GM21367 (cell line): Measurements from ENCODE around the gene HDHD2.
A peak's percentile ranks its signal among the peaks of the same experiment; 100 is the strongest.
"Not testable (repeated sequence)": the region's sequence is repeated elsewhere in the genome, so short reads cannot be mapped to it uniquely, and the experiment has no call there.

Experiments
- ATAC-seq: cut with Tn5 transposase; IDR thresholded peaks from one replicate; pipeline ENCODE4 v1.9.1; 2021; ENCODE audit not compliant: unreplicated experiment

The HDHD2 gene

DNA sequence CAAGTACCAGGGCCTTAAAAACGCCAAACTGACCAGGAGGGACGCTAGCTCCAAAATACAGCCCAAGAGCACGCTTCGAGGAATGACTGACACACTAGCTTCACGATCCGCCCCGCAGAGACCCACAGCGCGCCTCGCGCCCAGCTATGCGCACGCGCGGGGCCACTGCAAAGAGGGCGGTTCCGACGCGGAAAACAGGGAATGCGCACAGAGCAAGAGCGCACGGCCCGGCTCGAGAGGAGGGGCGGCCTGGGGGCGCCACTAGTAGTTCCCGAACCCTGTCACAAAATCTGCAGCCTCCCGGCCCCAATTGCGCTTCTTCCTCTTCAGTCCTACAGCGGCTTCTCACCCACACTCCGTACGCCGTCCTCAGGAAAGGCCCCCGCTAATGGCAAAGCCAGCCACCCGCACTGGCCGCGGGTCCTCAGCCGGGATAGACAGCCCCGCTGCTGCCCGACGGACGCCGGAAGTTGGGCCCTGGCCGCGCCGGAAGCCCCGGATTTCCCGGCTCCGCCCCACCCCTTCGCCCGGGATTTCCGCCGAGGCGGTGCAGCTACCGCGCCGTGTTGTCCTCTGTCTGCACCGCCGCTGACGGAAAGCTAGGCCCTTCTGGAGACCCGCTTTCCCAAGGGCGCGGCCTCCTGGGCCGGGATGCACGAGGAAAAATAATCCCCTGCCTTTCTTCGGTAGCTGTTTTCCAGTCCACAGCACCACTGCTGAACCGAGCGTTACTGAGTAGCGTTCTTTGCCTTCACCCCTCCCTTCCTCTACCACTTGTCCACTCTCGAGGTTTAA is at the start of gene HDHD2:
Gene HDHD2, minus strand, starts transcription at position 472 of the 795 bp plus-strand sequence. CDS start 14,061 bp downstream, outside the sequence.
- peak; percentile 83 for ATAC-seq

DNA sequence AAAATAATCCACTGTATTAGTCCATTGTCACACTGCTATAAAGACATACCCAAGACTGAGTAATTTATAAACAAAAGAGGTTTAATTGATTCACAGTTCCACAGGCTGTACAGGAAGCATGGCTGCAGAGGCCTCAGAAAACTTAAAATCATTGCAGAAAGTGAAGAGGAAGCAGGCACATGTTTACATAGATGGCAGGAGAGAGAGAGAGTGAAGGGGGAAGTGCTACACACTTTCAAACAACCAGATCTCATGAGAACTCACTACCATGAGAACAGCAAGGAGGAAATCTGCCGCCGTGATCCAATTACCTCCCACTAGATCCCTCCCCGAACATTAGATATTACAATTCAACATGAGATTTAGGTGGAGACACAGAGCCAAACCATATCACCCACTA is 45.7 kb upstream of the HDHD2 start:
- ATAC-seq, result not testable (repeated sequence)

DNA sequence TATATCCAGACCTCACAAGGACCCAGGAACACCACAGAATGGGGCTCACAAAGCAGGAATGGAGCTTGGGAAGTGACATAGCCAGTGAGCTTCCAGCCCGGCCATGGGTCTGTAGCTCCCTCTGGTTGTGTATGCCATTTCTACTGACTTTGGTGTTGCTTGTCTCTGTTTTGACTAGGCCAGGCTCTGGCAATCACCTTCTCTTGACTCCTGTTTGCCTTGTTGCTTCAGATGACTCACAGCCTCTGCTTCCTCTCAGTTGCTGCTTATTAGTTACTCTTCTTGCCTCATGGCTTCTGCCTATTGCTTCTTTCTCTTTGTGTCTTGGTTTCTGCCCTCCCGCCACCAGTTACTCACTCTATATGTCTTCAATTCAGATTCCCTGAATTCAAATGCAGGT is 41.7 kb upstream of the HDHD2 start:
- ATAC-seq, result no peak

GRCh38 chr18:47187721-47188120 is 37.4 kb upstream of the HDHD2 start:
- ATAC-seq, result no peak

- ATAC-seq, result no peak
Observed at GRCh38 chr18:47184419-47185050, 34.2 kb upstream of the HDHD2 start.

GRCh38 chr18:47182156-47182555 is 31.9 kb upstream of the HDHD2 start:
- ATAC-seq, result not testable (repeated sequence)

DNA sequence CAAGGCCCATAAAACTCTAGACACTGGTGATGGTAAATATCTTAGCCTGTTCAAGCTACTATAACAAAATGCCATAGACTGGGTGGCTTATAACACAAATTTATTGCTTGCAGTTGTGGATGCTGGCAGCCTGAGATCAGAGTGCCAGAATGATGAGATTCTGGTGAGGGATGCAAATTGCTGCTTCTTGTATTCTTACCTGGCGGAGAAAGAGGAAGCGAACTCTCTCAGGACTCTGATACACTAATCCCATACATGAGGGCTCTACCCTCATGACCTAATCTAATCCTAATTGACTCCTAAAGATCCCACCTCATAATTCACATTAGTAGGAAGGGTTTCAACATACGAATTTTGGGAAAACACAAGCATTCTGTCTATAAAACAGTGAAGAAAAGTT is 30.5 kb upstream of the HDHD2 start:
- no peak for ATAC-seq

DNA sequence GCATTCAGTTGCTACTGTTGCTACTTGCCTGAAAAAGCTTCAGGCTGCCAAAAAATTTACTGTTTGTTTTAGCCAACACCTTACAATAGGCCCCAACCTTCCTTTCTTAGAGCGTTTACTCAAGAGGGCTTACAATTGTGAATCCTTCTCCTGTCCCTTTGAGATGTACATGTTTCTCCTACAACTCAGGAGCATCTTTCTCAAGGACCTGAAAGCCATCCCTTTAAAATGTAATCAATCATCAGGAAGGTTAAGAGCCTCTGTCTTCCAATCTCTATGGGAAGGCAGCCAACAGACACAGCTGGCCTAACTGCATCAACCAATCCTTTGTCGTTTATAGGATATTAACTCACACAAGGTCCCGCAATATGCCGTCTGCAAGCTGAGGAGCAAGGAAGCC is 29.2 kb upstream of the HDHD2 start:
- ATAC-seq, result no peak

- peak; percentile 88 for ATAC-seq
Observed at GRCh38 chr18:47175898-47176575, 25.7 kb upstream of the HDHD2 start, which contains the start of gene IER3IP1. Gene IER3IP1, minus strand, starts transcription at chr18:47176364. Its CDS starts 87 bp downstream, at chr18:47176277.

GRCh38 chr18:47175283-47175897 is 25.1 kb upstream of the HDHD2 start:
- ATAC-seq, result no peak

GRCh38 chr18:47174545-47175116 is 24.3 kb upstream of the HDHD2 start:
- ATAC-seq, result no peak

- no peak for ATAC-seq
Observed at GRCh38 chr18:47172476-47172875, 22.2 kb upstream of the HDHD2 start.

GRCh38 chr18:47168913-47169312 is 18.6 kb upstream of the HDHD2 start:
- ATAC-seq, result no peak

- ATAC-seq, result no peak
Observed at GRCh38 chr18:47168509-47168908, 18.2 kb upstream of the HDHD2 start.

DNA sequence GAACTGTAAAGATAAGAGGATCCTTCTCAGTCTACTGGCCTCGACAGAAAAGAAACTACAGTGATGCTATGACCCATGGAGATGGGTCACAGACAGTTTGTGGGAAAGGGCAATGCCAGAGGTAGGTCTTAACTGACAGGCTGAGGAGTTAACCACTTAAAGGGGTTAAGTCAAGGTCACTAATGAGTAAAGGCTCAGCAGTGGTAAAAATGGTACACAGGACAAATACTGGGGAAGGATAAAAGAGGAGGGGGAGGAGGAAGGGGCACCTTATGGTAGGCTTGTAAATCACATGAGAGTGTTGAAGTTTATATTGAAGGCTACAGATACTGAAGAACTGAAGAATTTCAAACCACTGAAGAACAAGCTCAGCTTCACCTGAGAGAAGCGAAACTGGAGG is 16.0 kb upstream of the HDHD2 start:
- no peak for ATAC-seq

DNA sequence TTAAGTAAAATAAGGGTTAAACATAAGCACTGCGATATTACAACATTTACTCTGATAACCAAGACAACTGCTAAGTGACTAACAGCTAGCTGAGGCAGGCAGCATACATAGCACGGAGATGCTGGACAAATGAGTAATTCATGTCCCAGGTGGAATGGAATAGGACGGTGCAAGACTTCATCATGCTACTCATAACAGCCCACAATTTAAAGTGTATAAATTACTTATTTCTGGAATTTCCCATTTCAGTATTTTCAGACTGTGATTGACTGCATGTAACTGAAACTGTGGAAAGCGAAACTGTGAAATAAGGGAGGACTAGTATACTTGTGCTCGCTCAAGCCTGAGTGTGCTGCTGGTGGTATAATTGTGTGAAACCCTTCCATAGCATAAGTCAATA is 12.9 kb upstream of the HDHD2 start:
- peak; percentile 79 for ATAC-seq

- no peak for ATAC-seq
Observed at GRCh38 chr18:47160256-47160655, 10.0 kb upstream of the HDHD2 start.

GRCh38 chr18:47158404-47158803 is 8.1 kb upstream of the HDHD2 start:
- not testable (repeated sequence) for ATAC-seq

DNA sequence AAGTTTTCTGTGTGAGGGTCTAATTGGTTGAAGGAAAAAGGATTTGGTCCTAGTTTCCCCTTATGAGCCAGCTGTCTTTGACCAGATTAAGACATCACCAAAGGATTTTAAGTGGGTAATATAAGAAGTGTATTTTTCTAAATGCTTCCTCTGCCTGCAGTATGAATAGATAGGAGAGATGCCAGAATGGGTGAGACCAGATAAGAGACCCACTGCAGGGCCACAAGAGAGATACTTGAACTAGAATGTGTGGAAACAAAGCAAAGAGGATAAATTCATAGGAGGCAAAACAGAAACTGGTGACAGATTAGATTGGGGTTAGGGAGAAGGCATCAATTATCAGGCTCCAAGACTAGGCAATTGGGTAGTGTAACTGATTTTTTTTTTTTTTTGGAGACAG is 1.1 kb upstream of the HDHD2 start:
- ATAC-seq, result no peak

DNA sequence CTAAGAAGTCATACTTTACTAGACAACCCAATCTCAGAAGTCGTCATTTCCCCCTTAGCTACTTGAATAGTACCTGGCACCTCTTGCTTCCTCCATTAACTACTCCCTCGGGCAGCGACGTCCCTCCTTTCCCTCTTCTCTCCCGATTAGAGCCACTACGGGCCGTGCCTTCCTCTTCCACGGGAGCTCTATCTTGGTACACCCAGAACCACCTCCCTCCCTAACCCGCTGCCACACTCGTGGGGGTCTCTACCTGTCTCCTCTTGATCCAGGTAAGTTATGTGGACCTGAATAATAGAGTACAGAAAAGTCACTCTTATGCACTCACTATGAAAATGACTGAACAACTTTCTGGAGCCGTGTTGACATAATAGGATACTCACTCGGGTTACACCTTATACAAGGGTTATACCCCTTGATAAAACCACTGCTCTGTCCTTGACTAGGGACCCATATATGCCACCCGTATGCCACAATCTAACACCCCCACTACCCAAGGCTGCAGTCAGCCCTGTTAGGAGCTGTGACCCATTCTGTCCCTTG is 595 bp upstream of the HDHD2 start:
- peak; percentile 5 for ATAC-seq
